Activated CD8-positive, alpha-beta memory T cell treated with anti-CD3 and anti-CD28 coated beads for 36 hours (primary cell): ENCODE results near the gene MEF2C. TPM values are rescaled to one million over a fixed set of nuclear protein-coding genes. Genes with fewer than 3 reads are reported as not detected.

Experiments used
- CTCF ChIA-PET: fragments of 350-600 bp; sonication (Branson Sonifier 250); formaldehyde crosslinking; loops from one replicate; lab custom pipeline; 2021; ENCODE audit warnings: antibody characterized with exemption; lab: Charles Lee
- POLR2A ChIA-PET: fragments of 350-600 bp; sonication (Branson Sonifier 250); formaldehyde crosslinking; loops from one replicate; lab custom pipeline; 2021; ENCODE audit warnings: antibody characterized with exemption; lab: Charles Lee
- total RNA-seq, 2 experiments: library from RNA; stranded (reverse); gene quantifications; one replicate each; pipeline ENCODE4 v1.2.3, GENCODE V29; 2021

Gene MEF2C
- total RNA-seq, 2 experiments from 2014 or later: 0.08 to 0.15 TPM

- POLR2A ChIA-PET: no interaction called here
- CTCF ChIA-PET: no interaction called here
These were observed 46.7 kb downstream of the MEF2C start for GRCh38 chr5:88836195-88836838.

DNA sequence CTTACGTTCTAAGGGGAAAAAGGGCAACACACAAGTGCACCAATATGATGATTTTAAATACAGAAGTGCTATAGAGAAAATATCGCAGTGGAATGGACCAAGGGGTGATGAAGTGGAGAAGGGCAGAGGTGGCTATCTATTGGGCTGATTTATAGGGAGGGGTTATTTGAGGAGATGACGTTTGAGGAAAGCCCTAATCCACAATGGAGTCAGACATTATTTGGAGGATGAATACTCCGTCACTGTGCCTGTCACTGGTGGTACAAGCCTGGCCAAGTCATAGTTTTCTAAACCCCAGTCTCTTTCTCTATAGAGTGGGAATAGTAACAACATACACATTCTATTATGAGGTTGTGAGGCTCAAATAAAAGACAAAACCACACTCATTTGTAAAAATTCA, 48.5 kb downstream of the MEF2C start:
- POLR2A ChIA-PET: no interaction called here
- CTCF ChIA-PET: no interaction called here

DNA sequence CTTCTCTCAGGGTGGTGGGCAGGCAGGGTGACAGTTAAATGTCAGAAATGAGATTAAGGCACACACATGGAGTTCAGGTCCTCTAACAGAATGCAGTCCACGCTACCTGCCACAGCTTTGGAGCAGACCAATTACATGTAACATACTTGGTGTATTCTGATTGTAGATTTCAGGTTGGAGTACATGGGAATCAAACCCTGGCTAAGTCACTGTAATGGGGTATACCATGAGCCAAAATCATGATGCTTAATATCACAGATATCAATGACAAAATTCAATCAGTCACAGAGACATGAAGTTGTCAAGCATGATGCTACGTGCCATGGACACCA, 48.9 kb downstream of the MEF2C start:
- CTCF ChIA-PET: no interaction called here
- POLR2A ChIA-PET: no interaction called here

GRCh38 chr5:88833371-88834130, 49.4 kb downstream of the MEF2C start:
- CTCF ChIA-PET: no interaction called here
- POLR2A ChIA-PET: no interaction called here

DNA sequence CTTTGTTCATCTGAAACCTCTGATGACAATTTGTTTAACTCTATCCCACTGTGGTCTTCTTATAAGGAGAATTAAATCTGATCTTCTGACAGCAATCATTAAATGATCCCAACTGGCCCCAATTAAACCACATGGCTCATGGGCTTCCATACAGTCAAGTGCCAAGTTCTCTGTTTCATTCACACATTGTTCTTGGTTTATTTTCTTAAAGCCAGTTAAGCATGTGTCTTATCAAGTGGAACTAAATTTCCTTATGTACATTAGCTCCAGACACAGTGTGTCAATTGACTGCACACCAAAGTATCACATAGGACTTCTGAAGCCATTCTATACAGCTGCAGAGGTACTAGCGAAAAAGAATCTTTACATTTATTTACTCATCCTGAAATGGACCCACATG, 51.2 kb downstream of the MEF2C start:
- CTCF ChIA-PET: no interaction called here
- POLR2A ChIA-PET: no interaction called here

DNA sequence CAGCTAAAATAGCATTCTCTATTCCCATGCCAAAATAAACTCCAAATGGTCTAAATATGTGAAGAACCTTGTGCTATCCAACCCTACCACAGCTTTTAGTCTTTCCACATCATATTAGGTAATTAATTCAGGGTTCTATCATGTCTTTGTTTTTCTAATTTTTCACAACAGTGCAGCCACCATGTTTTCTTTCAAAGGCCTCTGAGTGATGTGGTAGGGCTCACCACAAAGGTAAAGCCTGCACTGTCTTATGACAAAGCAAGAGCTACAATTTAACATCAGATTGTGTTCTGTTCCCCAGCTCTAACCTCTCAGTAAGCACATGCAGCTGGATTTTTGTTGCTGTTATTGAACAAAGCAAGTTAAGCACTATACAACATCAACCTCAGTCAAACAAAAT, 52.4 kb downstream of the MEF2C start:
- POLR2A ChIA-PET: no interaction called here

GRCh38 chr5:88829775-88830174, 53.2 kb downstream of the MEF2C start:
- ChIA-PET CTCF (no interaction called here), POLR2A (no interaction called here)

More for the DNA sequence above, 52.4 kb downstream of the MEF2C start:
- CTCF ChIA-PET: no interaction called here

- ChIA-PET POLR2A (no interaction called here), CTCF (no interaction called here)
These were observed 53.9 kb downstream of the MEF2C start for GRCh38 chr5:88829054-88829453.

- CTCF ChIA-PET: no interaction called here
- POLR2A ChIA-PET: no interaction called here
These were observed 55.0 kb downstream of the MEF2C start for GRCh38 chr5:88827997-88828396.

DNA sequence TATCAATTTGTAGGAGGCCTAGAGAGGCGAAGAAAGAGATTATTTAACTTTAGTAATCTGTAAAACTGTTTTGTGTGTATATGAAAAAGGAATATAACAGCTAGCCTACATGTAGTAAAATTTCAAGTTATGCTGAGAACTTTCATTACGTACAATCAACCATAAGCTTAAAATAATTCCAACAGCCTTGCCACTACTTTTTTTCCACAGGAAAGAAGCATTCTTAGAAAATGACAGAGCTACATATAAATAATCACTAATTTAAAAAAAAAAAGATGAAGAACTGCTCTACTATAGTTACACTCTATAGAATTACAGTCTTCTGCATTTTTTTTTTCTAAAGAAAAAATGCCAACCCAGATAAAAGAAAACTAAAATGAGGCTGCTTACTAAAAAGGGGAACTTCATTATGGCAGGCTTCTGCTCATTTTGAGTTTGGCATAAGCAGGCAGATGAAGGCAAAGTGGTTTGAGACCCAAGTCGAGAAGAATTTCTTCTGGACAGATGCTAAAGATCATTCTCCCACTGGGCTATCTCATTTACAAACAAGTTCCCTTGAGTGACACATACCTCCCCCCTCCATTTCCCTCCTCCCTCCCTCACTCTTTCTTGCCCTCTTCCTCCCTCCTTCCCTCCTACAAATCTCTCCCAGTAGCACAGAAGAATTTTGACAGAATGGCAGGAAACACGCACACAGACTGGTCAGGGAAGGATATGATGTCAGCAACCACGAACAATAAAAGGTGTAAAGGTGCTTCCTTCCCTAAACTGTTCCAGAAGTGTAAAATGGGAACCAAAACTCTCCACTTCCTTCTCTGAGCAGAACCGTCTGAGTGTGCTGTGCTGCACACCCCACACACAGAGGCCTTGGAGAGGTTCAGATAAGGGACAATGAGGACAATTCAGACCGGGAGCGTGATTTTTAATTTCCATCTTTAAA, 56.1 kb downstream of the MEF2C start:
- CTCF ChIA-PET: no interaction called here
- POLR2A ChIA-PET: no interaction called here

GRCh38 chr5:88825584-88826315, 57.2 kb downstream of the MEF2C start:
- ChIA-PET CTCF (no interaction called here), POLR2A (no interaction called here)

- CTCF ChIA-PET: no interaction called here
- POLR2A ChIA-PET: no interaction called here
These were observed 57.9 kb downstream of the MEF2C start for GRCh38 chr5:88824892-88825583.

DNA sequence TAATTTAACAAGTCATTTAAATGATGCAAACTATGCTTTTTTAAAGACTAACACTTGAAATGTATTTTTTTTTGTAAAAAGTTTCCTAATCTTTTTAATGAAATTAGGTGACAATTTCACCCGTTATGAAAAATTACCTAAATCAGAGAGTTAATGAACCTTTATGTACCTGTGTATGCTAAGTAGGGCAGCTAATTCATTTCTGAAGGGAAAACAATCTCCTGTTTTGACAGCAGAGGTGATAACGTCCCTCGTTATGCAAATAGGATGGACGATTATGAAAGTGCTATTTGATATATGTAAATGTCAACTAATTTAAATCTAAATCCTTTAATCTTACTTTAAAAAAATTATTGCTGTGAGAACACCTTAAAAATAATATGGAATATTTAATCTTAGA, 58.8 kb downstream of the MEF2C start:
- CTCF ChIA-PET: no interaction called here

GRCh38 chr5:88823201-88823600, 59.8 kb downstream of the MEF2C start:
- CTCF ChIA-PET: no interaction called here
- POLR2A ChIA-PET: no interaction called here

More for the DNA sequence above, 58.8 kb downstream of the MEF2C start:
- POLR2A ChIA-PET: no interaction called here

DNA sequence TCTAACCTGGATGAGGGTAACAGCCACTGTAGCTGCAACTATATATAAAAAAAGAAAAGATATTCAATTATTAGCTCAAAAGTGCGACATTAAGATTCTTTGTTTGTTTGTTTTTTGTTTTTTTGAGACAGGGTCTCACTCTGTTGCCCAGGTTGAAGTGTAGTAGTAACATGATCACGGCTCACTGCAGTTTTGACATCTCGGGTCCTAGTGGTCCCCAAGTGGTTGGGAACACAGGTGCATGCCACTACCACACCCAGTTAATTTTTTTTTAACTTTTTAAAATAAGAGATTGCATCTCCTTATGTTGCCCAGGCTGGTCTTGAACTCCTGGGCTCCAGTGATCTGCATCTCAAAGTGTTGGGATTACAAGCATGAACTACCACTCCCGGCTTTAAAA, 61.8 kb downstream of the MEF2C start:
- CTCF ChIA-PET: no interaction called here
- POLR2A ChIA-PET: no interaction called here

DNA sequence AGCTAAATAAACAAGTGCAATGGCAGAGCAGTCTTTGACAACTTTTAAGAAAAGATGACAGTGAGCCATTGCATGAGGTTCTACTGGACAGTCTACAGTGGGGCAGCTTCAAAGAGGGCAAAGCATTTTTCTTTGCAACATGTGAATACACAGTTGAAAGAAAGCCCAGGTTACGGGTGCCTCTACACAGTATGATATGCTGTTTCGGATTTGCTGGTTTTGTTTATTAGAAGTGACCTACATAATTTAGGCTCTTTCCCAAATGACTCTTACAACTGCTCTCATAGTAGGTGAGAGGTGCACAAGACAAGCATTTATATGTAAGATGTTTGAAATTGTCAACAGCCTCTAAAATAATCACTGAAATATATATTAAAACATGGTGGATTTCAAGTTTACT, 62.4 kb downstream of the MEF2C start:
- CTCF ChIA-PET: no interaction called here
- POLR2A ChIA-PET: no interaction called here

- ChIA-PET POLR2A (no interaction called here), CTCF (no interaction called here)
These were observed 63.5 kb downstream of the MEF2C start for GRCh38 chr5:88819301-88819999.

DNA sequence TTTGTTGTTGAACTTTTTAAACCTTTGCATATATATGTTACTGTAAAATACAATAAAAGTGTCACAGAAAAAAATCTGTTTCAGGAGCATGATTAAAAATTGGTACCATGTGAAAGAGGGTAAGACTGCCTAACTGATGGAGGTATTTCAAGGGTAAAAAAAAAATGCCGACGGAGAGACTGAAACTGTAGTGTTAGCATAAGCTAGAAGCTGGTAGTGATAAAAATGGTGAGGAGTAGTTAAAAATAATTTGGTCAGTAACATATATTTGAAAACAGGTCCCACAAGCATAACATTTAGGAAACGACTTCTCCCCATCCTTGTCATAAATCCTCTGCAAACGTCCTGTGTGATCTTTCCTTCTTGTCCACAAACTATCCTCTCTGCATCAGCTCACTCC, 64.7 kb downstream of the MEF2C start:
- ChIA-PET CTCF (no interaction called here), POLR2A (no interaction called here)

GRCh38 chr5:88816195-88816594, 66.8 kb downstream of the MEF2C start:
- POLR2A ChIA-PET: no interaction called here
- CTCF ChIA-PET: no interaction called here
